ENCODE data around the gene MAP2. TPM values are rescaled to one million over a fixed set of nuclear protein-coding genes. Genes with fewer than 3 reads are reported as not detected.

The MAP2 gene
- total and polyA plus RNA-seq, 9 donors = 5.4 to 23.9 (median 9.6) TPM

DNA sequence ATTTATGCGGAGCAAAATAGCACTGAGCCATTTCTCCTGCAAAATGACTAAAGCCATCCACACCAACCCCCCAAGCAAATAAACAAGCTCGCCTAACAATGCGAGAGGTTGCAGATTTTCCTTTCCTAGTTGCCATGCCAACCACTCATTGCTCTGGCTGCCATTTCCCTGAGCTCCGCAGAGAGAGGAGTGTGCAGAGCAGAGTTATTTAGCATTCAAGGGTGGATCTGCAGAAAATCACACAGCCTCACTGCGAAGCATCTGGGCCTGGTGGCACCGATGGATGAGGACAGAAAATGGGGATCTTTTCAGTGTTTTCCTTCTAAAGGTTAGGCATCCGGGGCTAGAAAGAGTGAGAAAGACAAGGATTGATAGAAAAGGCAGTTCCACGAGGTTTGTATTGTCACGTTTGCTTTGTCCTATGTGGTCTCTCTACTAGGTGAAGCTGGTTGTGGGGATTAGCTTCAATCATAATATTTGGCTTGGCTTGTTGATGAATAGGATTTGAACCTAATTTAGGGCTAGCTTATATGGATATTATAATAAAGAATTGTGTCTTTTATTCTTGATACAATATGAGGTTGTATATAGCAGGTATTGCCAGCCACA lies 237.5 kb downstream of the MAP2 start:
- Histone ChIP-seq H3K36me3 (no peaks in the 10 kb centered on the region), H3K4me3 (no peak overlapping the region), H3K9me3 (no peaks in the 10 kb centered on the region), H3K27me3 (no peaks in the 10 kb centered on the region), H3K27ac (no peak overlapping the region), H3K4me1 (ENCODE audit: insufficient read depth) (no peaks in the 10 kb centered on the region)
- intact Hi-C loops (cut with DNase I) = no loop called here
- WGBS, 3 donors = 89 to 92% (median 91%) methylated on average over 9 of the region's 9 CpGs
- DNase-seq = no peak
- no peak for TF ChIP-seq POLR2A (IDR thresholded peaks at IDR 0.05)
- TF ChIP-seq, protein P1, sequence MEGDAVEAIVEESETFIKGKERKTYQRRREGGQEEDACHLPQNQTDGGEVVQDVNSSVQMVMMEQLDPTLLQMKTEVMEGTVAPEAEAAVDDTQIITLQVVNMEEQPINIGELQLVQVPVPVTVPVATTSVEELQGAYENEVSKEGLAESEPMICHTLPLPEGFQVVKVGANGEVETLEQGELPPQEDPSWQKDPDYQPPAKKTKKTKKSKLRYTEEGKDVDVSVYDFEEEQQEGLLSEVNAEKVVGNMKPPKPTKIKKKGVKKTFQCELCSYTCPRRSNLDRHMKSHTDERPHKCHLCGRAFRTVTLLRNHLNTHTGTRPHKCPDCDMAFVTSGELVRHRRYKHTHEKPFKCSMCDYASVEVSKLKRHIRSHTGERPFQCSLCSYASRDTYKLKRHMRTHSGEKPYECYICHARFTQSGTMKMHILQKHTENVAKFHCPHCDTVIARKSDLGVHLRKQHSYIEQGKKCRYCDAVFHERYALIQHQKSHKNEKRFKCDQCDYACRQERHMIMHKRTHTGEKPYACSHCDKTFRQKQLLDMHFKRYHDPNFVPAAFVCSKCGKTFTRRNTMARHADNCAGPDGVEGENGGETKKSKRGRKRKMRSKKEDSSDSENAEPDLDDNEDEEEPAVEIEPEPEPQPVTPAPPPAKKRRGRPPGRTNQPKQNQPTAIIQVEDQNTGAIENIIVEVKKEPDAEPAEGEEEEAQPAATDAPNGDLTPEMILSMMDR (IDR thresholded peaks at IDR 0.05) = no peak
- no peak for TF ChIP-seq EP300 (IDR thresholded peaks at IDR 0.05)

DNA sequence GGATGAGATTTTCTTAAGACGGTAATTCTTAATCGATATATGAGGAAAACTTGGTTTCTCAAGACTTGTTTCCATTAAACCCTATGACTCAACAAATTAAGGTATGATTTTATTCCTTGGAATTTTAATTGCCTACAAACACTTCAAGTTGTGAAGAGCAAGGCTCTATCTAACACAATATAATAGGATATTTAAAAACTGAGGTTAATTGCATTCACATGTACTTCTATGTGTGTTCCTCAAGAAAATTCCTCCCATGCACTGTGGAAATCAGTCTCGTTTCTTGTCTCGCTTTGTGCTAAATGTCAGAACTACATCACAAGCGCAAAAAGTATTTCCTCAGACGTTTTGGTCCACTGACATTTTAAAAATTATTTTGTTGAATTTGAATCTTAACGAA lies 238.2 kb downstream of the MAP2 start:
- Histone ChIP-seq H3K4me3 (no peak overlapping the region), H3K27me3 (no peaks in the 10 kb centered on the region), H3K36me3 (no peaks in the 10 kb centered on the region), H3K27ac (no peak overlapping the region), H3K4me1 (ENCODE audit: insufficient read depth) (no peaks in the 10 kb centered on the region), H3K9me3 (no peaks in the 10 kb centered on the region)
- intact Hi-C loops (cut with DNase I) = no loop called here
- WGBS, 3 donors = 91 to 95% (median 93%) methylated on average over 7 of the region's 7 CpGs
- DNase-seq = no peak
- TF ChIP-seq, protein P1 (IDR thresholded peaks at IDR 0.05) = no peak
- TF ChIP-seq EP300 (IDR thresholded peaks at IDR 0.05) (no peak), POLR2A (IDR thresholded peaks at IDR 0.05) (no peak)

DNA sequence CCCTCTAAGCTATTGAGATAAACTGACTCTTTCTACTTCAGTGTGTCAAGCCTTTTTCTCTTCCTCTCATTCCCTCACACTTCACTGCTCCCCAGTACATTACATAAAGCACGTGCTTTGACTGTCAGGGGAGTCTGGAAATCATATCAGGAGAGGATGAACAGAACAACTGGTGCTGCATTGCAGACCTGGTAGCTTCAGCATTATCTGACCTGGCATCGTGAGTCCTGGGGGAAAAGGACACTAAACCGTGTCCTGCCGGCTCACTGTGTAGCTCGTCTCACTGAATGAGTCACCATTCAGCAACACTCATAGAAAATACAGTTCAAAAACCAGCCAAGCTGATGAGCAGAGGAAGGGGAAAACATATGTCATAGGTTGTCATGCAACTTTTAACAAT lies 239.3 kb downstream of the MAP2 start:
- Histone ChIP-seq H3K4me3 (no peak overlapping the region), H3K9me3 (no peaks in the 10 kb centered on the region), H3K27ac (no peak overlapping the region), H3K27me3 (no peaks in the 10 kb centered on the region), H3K36me3 (no peaks in the 10 kb centered on the region), H3K4me1 (ENCODE audit: insufficient read depth) (no peaks in the 10 kb centered on the region)
- TF ChIP-seq POLR2A (IDR thresholded peaks at IDR 0.05) = no peak
- TF ChIP-seq, protein P1 (IDR thresholded peaks at IDR 0.05) = no peak
- TF ChIP-seq EP300 (IDR thresholded peaks at IDR 0.05) = no peak
- DNase-seq = no peak
- WGBS, 3 donors = 53 to 66% (median 55%) methylated on average over 5 of the region's 5 CpGs
- intact Hi-C loops (cut with DNase I) = no loop called here

DNA sequence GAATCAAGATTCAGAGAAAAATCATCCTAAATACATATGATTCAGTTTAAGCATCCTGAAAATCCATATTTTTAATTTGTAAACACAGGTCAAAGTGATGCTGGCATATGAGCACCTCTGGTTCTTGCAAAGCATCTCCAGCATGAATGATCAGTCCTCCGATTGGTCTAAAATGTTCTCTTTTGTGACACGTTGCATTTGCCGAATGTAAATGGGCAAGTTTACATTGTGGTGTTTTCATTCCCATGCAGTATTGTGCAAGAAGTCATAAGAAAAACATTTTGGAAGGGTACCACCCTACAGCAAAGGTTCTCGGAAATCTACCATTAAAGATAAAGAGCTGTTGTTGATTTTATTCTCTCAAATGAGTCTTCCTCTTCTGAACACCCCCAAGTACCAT lies 239.8 kb downstream of the MAP2 start:
- TF ChIP-seq POLR2A (IDR thresholded peaks at IDR 0.05) (no peak), EP300 (IDR thresholded peaks at IDR 0.05) (no peak)
- TF ChIP-seq, protein P1 (IDR thresholded peaks at IDR 0.05) = no peak
- intact Hi-C loops (cut with DNase I) = no loop called here
- H3K4me3 ChIP-seq = no peak overlapping the region
- no peaks in the 10 kb centered on the region for H3K4me1 ChIP-seq (ENCODE audit: insufficient read depth)
- H3K9me3 ChIP-seq = no peaks in the 10 kb centered on the region
- H3K27me3 ChIP-seq = no peaks in the 10 kb centered on the region
- no peak overlapping the region for H3K27ac ChIP-seq
- DNase-seq = no peak
- H3K36me3 ChIP-seq = no peaks in the 10 kb centered on the region
- WGBS, 3 donors = 87 to 89% (median 89%) methylated on average over 4 of the region's 4 CpGs

Measured in ovary (tissue), 9 donors.